ENCODE measurements around the gene SULT1C3. TPM values are rescaled to one million over a fixed set of nuclear protein-coding genes. Genes with fewer than 3 reads are reported as not detected.

The SULT1C3 gene
- total RNA-seq, result not detected

DNA sequence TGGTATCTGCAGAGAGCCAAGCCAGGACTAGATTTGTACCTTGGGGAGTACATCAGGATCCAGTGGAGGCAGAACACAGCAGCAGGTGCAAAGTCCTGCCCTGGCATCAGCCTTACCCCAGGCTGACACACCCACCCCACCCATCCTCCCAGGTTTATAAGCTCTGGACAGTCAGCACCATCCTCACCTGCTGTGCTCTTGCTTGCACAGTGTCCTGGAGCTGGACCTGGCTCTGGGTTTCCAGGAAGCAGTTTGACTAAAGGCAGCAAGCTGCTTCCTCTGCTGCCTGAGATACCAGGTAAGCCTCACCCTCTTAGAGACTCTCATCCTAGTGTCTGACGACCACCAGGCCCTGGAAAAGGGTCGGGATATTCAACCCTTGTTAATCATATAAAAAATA, at the start of gene SULT1C3:
TSS of gene SULT1C3 (plus strand) at position 183 of the 400 bp plus-strand sequence. CDS start 7,227 bp downstream, outside the sequence.
- TF ChIP-seq, protein P1, sequence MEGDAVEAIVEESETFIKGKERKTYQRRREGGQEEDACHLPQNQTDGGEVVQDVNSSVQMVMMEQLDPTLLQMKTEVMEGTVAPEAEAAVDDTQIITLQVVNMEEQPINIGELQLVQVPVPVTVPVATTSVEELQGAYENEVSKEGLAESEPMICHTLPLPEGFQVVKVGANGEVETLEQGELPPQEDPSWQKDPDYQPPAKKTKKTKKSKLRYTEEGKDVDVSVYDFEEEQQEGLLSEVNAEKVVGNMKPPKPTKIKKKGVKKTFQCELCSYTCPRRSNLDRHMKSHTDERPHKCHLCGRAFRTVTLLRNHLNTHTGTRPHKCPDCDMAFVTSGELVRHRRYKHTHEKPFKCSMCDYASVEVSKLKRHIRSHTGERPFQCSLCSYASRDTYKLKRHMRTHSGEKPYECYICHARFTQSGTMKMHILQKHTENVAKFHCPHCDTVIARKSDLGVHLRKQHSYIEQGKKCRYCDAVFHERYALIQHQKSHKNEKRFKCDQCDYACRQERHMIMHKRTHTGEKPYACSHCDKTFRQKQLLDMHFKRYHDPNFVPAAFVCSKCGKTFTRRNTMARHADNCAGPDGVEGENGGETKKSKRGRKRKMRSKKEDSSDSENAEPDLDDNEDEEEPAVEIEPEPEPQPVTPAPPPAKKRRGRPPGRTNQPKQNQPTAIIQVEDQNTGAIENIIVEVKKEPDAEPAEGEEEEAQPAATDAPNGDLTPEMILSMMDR (IDR thresholded peaks at IDR 0.05; ENCODE audit: low read depth), result no peak

DNA sequence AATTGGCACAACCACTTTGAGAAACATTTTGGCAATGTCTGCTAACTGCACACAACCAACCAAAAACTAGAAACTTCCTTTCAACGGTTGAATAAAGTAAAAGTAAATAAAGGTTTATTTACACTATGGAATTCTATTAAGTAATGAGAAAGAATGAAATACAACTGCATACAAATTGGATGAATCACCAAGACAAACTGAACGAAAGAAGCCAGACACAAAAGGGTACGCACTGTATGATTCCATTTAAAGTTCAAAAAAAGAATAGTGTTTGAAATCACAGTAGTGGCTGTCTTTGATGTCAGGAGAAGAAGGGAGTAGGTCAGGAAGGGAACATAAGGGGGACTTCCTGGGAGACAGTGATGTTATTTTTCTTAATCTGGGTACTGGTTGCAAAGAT, 46.5 kb upstream of the SULT1C3 start:
- TF ChIP-seq, protein P1 (IDR thresholded peaks at IDR 0.05; ENCODE audit: low read depth), result no peak

DNA sequence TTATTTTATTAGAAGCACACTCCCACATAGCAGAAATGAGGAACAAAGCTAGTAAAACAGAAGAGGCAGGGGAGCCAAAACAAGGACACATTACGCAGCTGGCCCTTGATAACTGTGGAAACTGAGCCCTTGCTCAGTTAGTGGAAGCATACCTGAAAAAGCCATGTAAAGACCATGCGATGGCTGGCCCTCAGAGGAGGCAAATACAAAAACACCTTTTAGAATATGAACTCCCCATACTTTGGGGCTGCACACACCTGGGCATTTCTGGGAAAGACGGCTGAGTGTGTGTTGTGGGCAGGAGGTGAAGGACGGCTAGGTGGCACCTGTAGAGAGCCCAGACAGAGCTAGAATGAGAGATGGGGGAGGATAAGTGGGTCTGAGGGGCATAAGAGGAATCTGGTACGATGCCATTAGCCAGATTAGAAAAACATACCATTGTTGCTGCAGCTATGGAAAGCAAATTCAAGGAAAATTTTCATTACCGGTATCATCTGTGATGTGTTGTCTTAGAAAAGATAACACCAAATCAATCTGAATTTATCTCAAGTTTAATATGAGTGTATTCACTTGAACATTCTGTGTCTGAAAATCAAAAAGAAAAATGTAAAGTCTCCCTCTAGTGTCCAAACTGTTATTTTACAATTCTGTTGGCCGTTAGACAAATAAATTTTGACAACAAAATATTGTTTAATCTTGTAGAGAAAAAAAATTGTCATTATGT, 45.2 kb upstream of the SULT1C3 start:
- TF ChIP-seq, protein P1 (IDR thresholded peaks at IDR 0.05; ENCODE audit: low read depth), result no peak

DNA sequence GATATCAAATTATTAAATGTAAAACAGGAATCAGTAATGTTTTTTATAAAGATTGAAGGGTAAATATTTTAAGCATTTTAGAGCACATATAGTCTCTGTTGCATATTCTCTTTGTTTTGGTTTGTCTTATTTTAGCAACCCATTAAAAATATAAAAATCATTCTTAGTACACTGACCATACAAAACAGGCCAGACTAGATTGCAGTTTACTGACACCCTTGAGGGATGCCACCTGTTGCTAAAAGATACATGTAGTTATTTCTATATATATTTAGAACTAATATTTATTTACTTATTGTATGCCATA, 44.7 kb upstream of the SULT1C3 start:
- TF ChIP-seq, protein P1 (IDR thresholded peaks at IDR 0.05; ENCODE audit: low read depth), result no peak

DNA sequence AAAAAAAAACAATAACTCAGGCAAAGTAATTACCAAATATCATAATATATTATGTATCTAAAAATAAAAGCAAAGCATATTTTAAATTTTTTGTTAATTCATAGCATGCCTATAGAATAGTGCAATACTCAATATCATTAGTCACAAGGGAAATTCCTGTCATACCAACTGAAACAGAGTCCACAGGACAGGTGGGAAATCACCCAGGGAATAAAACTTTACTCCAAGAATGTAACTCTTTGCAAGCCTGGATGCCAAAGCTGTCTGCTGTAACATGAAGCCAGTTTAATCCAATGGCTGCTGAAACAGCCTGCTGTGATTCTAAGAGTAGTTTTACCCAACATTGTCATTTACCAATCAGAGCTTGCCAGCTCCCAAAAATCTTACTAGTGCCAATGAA, 40.0 kb upstream of the SULT1C3 start:
- TF ChIP-seq, protein P1 (IDR thresholded peaks at IDR 0.05; ENCODE audit: low read depth), result no peak

DNA sequence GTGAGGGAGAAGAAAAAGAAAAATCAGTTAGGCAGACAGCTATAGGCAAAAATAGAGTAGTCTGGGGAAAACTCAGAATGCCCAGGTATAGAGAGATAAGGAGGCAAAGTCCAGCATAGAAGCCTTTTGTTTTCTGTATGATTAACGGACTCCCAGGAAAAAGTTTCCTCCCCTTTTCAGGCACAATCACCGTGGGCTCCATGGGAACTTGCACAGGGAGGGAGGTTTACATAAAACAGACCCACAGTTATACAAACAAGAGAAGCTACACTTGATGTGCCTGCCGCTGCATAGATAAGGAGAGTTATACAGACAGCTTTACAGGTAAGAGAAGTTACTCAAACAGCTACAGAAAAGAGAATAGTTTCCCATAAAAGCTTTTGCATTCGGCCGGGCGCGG, 39.2 kb upstream of the SULT1C3 start:
- TF ChIP-seq, protein P1 (IDR thresholded peaks at IDR 0.05; ENCODE audit: low read depth), result no peak

DNA sequence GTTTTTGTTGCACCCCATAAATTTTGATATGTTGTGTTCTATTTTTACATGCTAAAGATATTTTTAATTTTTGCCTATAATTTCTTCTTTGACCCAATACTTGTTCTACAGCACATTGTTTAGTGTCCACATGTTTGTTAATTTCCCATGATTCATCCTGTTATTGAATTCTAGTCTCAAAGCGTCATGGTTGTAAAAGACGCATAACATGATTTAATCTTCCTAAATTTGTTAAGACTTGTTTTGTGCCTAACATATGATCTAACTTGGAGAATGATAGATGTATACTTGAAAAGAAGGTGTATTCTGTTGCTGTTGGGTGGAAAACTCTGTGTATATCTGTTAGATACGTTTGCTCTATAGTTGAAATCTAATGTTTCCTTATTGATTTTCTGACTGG, 27.1 kb upstream of the SULT1C3 start:
- TF ChIP-seq, protein P1 (IDR thresholded peaks at IDR 0.05; ENCODE audit: low read depth), result no peak
